LNCaP clone FGC (cell line): ENCODE data around the gene SSBP2.
"Not testable (repeated sequence)": the region's sequence is repeated elsewhere in the genome, so short reads cannot be mapped to it uniquely, and the experiment has no call there.

Source experiments
- DNase-seq: peaks from one replicate; pipeline ENCODE4 v3.0.0-alpha.2; 2011; ENCODE audit warnings: low read depth
- H3K4me3 ChIP-seq: 2 replicates; pipeline ENCODE4 v1.5.1; 2011; ENCODE audit warnings: mild to moderate bottlenecking, low read depth, low read length, control low read depth
- TF ChIP-seq, protein P1 (sequence below): IDR thresholded peaks from 2 replicates; pipeline ENCODE4 v1.5.1; 2012; ENCODE audit warnings: mild to moderate bottlenecking; ENCODE audit not compliant: control insufficient read depth, insufficient read depth; ENCODE audit errors: extremely low read depth

Gene SSBP2

DNA sequence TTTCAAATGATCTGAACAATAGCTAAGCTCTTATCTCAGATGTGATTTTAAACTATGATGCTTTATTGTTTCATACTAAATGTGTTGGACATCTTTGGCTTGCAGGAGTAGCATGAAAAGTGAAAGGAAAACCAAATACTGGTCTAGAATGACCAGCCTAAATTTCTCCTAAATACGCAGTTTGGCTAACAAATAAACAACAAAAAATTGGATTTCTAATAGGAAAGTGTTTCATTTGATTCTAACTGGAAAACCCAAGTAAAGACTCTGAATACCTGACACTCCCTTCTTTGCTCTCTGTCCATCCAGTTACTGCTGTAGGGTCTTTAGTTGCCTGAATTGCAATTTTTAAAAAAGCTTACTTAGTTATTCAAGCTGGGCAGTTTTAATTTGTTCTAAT is 245.2 kb downstream of the SSBP2 start:
- DNase-seq: no peak
- TF ChIP-seq, protein P1, sequence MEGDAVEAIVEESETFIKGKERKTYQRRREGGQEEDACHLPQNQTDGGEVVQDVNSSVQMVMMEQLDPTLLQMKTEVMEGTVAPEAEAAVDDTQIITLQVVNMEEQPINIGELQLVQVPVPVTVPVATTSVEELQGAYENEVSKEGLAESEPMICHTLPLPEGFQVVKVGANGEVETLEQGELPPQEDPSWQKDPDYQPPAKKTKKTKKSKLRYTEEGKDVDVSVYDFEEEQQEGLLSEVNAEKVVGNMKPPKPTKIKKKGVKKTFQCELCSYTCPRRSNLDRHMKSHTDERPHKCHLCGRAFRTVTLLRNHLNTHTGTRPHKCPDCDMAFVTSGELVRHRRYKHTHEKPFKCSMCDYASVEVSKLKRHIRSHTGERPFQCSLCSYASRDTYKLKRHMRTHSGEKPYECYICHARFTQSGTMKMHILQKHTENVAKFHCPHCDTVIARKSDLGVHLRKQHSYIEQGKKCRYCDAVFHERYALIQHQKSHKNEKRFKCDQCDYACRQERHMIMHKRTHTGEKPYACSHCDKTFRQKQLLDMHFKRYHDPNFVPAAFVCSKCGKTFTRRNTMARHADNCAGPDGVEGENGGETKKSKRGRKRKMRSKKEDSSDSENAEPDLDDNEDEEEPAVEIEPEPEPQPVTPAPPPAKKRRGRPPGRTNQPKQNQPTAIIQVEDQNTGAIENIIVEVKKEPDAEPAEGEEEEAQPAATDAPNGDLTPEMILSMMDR: no peak
- H3K4me3 ChIP-seq: no peak overlapping the region

DNA sequence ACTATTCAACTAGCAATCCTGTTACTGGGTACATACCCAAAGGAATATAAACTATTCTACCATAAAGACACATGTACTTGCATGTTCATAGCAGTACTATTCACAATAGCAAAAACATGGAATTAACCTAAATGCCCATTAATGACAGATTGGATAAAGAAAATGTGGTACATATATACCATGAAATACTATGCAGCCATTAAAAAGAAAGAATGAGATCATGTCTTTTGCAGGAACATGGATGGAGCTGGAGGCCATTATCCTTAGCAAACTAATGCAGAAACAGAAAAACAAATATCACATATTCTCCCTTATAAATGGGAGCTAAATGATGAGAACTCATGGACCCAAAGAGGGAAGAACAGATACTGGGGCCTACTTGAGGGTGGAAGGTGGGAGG is 247.3 kb downstream of the SSBP2 start:
- H3K4me3 ChIP-seq, DNase-seq: not testable (repeated sequence)

DNA sequence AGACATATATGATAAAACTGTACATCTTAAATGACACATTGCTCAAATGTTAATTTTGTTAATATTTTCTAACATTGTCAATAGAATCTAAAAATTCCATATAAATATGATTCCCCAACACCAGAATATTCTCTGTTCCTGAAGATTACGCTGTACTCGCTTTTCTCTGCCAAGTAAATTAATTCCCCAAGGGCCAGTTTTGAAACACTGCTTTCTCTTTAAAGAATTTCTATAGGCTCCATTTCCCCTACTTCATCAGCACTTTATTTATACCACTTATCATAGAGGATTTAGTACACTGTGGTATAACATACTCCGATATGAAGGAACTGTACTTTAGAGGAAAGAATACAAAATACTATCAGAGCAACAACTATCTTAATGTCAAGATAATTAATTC is 255.6 kb downstream of the SSBP2 start:
- no peak for DNase-seq
- H3K4me3 ChIP-seq: no peak overlapping the region
- TF ChIP-seq, protein P1: no peak

DNA sequence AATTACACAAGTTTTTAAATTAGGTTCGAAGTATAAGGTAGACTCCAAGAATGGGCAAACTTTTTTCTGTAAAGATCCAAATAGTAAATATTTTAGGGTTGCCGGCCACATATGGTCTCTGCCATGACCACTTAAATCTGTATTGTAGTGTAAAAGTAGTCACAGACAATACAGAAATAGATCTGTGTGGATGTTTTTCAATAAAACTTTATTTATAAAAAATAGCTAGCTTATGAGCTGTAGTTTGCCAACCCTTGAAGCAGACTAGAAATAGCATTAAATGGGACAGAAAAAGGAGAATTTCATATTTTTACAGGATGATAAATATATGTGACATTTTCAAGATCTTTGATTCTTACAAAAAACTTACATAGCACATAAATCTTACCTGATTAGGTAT is 262.0 kb downstream of the SSBP2 start:
- TF ChIP-seq, protein P1: no peak
- no peak for DNase-seq
- H3K4me3 ChIP-seq: no peak overlapping the region

DNA sequence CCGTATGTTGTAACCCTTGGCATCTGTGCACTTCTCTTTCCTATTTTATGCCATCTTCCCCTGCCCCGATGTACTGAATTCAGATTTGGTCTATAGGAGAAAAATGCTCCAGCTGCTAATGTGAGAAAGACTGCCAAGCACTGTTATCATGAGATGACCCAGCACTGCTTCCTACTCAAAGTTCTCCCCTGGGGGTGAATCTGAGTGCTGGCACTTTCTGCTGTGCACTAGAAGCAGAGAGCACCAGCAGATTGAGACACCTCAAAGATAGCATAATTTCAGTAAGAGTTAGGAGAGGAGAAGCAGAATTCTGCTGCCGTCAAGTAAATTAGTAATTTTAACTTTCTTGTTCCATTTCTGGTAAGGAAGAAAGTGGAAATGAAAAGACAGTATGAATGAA is 264.2 kb downstream of the SSBP2 start:
- H3K4me3 ChIP-seq: no peak overlapping the region
- TF ChIP-seq, protein P1: no peak
- no peak for DNase-seq

DNA sequence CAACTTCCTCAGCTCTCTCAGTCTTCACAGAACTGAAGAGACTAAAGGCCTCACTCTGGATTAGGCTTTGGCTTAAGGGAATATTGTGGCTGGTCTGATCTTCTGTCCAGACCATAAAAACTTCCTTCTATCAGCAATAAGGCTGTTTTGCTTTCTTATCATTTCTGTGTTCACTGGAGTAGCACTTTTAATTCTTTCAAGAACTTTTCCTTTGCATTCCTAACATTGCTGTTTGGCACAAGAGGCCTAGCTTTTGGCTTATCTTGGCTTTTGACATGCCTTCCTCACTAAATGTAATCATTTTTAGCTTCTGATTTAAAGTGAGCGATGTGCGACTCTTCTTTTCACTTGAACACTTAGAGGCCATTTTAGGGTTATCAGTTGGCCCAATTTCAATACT is 268.3 kb downstream of the SSBP2 start:
- H3K4me3 ChIP-seq: no peak overlapping the region
- no peak for DNase-seq
- TF ChIP-seq, protein P1: no peak

- not testable (repeated sequence) for H3K4me3 ChIP-seq, DNase-seq
Measured at GRCh38 chr5:81473395-81473794, 277.5 kb downstream of the SSBP2 start.

GRCh38 chr5:81469676-81470075 is 281.2 kb downstream of the SSBP2 start:
- no peak overlapping the region for H3K4me3 ChIP-seq
- no peak for DNase-seq
- TF ChIP-seq, protein P1: no peak
